ENCODE measurements around the gene CAMKMT.

GRCh38 chr2:44526352-44526751 lies 164.6 kb downstream of the CAMKMT start:
- no peak for TF ChIP-seq CTCF (IDR thresholded peaks at IDR 0.05)
- TF ChIP-seq POLR2A (IDR thresholded peaks at IDR 0.05), result no peak
